ENCODE results near the gene RAC3. TPM values are rescaled to one million over a fixed set of nuclear protein-coding genes. Genes with fewer than 3 reads are reported as not detected.

RAC3 gene
- total RNA-seq, 2 experiments from 2014 or later, result 12.9 to 13.1 TPM

- ATAC-seq, result no peak
- no peak overlapping the region for H3K4me3 Mint-ChIP-seq
- no peak for DNase-seq
- H3K36me3 Mint-ChIP-seq (ENCODE audit: low read depth), result peaks cover 10% of the 10 kb centered on the region
- ChIA-PET POLR2A (interaction anchor here (0.6 kb wide), 1 partner anchor 97 kb away, joined by 4 read pairs; no protein-coding TSS in a partner anchor), CTCF (no interaction called here)
- no peak overlapping the region for H3K27ac Mint-ChIP-seq
- H3K27me3 Mint-ChIP-seq (ENCODE audit: low read depth), result no peaks in the 10 kb centered on the region
- H3K9me3 Mint-ChIP-seq (ENCODE audit: insufficient read depth), result no peaks in the 10 kb centered on the region
- peaks cover 25% of the 10 kb centered on the region for H3K4me1 Mint-ChIP-seq (ENCODE audit: low read depth)
Measured at GRCh38 chr17:82039695-82040299, 8.3 kb downstream of the RAC3 start.

GRCh38 chr17:82041144-82041814, 9.8 kb downstream of the RAC3 start:
- no peak overlapping the region for H3K27ac Mint-ChIP-seq
- H3K36me3 Mint-ChIP-seq (ENCODE audit: low read depth), result no peaks in the 10 kb centered on the region
- DNase-seq (no peak), ATAC-seq (no peak)
- no peak overlapping the region for H3K4me3 Mint-ChIP-seq
- H3K27me3 Mint-ChIP-seq (ENCODE audit: low read depth), result no peaks in the 10 kb centered on the region
- H3K9me3 Mint-ChIP-seq (ENCODE audit: insufficient read depth), result no peaks in the 10 kb centered on the region
- ChIA-PET POLR2A (no interaction called here), CTCF (interaction anchor here (0.8 kb wide), 1 partner anchor 11 kb away, joined by 4 read pairs; no protein-coding TSS in a partner anchor)
- H3K4me1 Mint-ChIP-seq (ENCODE audit: low read depth), result peaks cover 14% of the 10 kb centered on the region

DNA sequence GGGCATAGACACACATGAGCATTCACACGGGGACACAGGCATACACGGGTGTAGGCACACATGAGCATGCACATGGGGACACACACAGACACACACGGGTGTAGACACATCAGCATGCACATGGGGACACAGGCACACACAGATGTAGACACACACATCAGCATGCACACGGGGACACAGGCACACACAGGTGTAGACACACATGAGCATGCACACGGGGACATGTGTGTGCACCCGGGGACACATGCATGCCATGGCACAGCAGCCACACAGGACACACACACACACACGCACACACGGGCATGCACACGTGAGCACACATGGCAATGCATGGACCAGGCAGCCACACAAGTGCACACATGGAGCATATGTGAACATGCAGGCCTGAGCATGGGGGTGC, 11.2 kb downstream of the RAC3 start:
- ATAC-seq, result no peak
- no peak for DNase-seq
- ChIA-PET POLR2A (no interaction called here), CTCF (no interaction called here)
- no peaks in the 10 kb centered on the region for H3K36me3 Mint-ChIP-seq (ENCODE audit: low read depth)
- peaks cover 11% of the 10 kb centered on the region for H3K4me1 Mint-ChIP-seq (ENCODE audit: low read depth)
- no peaks in the 10 kb centered on the region for H3K9me3 Mint-ChIP-seq (ENCODE audit: insufficient read depth)
- no peaks in the 10 kb centered on the region for H3K27me3 Mint-ChIP-seq (ENCODE audit: low read depth)
- no peak overlapping the region for H3K27ac Mint-ChIP-seq
- H3K4me3 Mint-ChIP-seq, result no peak overlapping the region

DNA sequence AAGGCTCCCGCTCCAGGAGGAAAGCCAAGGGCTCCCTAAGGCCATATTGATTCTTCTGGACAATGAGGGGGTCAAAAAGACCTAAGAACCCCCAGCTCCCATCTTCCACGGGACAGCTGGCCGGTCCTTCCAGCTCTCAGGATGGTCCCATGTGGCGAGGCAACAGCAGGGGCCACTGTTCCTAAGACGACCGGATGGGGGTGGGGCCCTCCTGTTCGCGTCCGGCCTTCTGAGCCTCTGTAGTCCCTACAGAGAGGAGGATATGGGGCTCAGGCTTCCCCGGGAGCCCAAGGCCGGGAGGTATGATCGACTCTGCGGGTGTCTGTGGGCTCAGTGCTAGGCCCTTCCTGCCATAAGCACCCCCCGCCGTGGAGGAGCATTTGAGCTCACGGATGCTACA, 12.0 kb downstream of the RAC3 start:
- H3K27ac Mint-ChIP-seq, result no peak overlapping the region
- no peaks in the 10 kb centered on the region for H3K27me3 Mint-ChIP-seq (ENCODE audit: low read depth)
- no peaks in the 10 kb centered on the region for H3K9me3 Mint-ChIP-seq (ENCODE audit: insufficient read depth)
- H3K4me3 Mint-ChIP-seq, result no peak overlapping the region
- DNase-seq (no peak), ATAC-seq (no peak)
- CTCF ChIA-PET, result no interaction called here
- no peaks in the 10 kb centered on the region for H3K36me3 Mint-ChIP-seq (ENCODE audit: low read depth)
- POLR2A ChIA-PET, result no interaction called here
- H3K4me1 Mint-ChIP-seq (ENCODE audit: low read depth), result peaks cover 5% of the 10 kb centered on the region

GRCh38 chr17:82045936-82046484, 14.5 kb downstream of the RAC3 start:
- no peaks in the 10 kb centered on the region for H3K9me3 Mint-ChIP-seq (ENCODE audit: insufficient read depth)
- no peaks in the 10 kb centered on the region for H3K36me3 Mint-ChIP-seq (ENCODE audit: low read depth)
- ChIA-PET POLR2A (interaction anchor here (0.9 kb wide), 1 partner anchor 503 kb away, joined by 4 read pairs; no protein-coding TSS in a partner anchor), CTCF (no interaction called here)
- no peaks in the 10 kb centered on the region for H3K27me3 Mint-ChIP-seq (ENCODE audit: low read depth)
- ATAC-seq (no peak), DNase-seq (no peak)
- no peak overlapping the region for H3K4me3 Mint-ChIP-seq
- H3K4me1 Mint-ChIP-seq (ENCODE audit: low read depth), result peaks cover 9% of the 10 kb centered on the region
- H3K27ac Mint-ChIP-seq, result no peak overlapping the region

GRCh38 chr17:82046903-82047302, 15.4 kb downstream of the RAC3 start:
- CTCF ChIA-PET, result no interaction called here
- Mint-ChIP-seq H3K9me3 (ENCODE audit: insufficient read depth) (no peaks in the 10 kb centered on the region), H3K4me3 (no peak overlapping the region), H3K36me3 (ENCODE audit: low read depth) (no peaks in the 10 kb centered on the region), H3K27me3 (ENCODE audit: low read depth) (no peaks in the 10 kb centered on the region), H3K4me1 (ENCODE audit: low read depth) (peaks cover 9% of the 10 kb centered on the region), H3K27ac (no peak overlapping the region)
- POLR2A ChIA-PET, result interaction anchor here (0.9 kb wide), 1 partner anchor 502 kb away, joined by 4 read pairs; no protein-coding TSS in a partner anchor
- ATAC-seq (no peak), DNase-seq (no peak)

DNA sequence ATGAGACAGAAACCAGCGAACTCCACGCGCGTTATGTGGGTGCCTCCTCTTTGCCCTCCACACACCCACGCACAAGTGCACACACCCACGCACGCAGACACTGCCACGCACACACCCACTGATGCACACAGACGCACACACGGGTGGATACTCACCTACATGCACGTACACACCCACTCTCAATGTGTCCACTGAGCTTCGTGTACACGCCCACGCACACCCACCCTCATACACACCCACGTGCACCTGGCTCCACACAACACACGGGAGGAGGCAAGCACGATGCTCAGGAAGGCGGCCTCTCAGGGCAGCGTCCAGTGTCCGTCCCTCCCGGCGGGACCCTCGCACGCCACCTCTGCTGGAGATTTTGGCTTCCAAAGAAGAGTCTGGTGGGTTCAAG, 15.9 kb downstream of the RAC3 start:
- H3K27me3 Mint-ChIP-seq (ENCODE audit: low read depth), result no peaks in the 10 kb centered on the region
- DNase-seq, result no peak
- H3K27ac Mint-ChIP-seq, result no peak overlapping the region
- CTCF ChIA-PET, result no interaction called here
- H3K9me3 Mint-ChIP-seq (ENCODE audit: insufficient read depth), result no peaks in the 10 kb centered on the region
- ATAC-seq, result no peak
- POLR2A ChIA-PET, result interaction anchor here (0.6 kb wide), 1 partner anchor 253 kb away, joined by 3 read pairs; no protein-coding TSS in a partner anchor
- no peaks in the 10 kb centered on the region for H3K36me3 Mint-ChIP-seq (ENCODE audit: low read depth)
- no peak overlapping the region for H3K4me3 Mint-ChIP-seq
- H3K4me1 Mint-ChIP-seq (ENCODE audit: low read depth), result peaks cover 9% of the 10 kb centered on the region

GRCh38 chr17:82047914-82048570, 16.6 kb downstream of the RAC3 start:
- Mint-ChIP-seq H3K36me3 (ENCODE audit: low read depth) (no peaks in the 10 kb centered on the region), H3K4me3 (no peak overlapping the region), H3K27ac (no peak overlapping the region), H3K9me3 (ENCODE audit: insufficient read depth) (no peaks in the 10 kb centered on the region), H3K27me3 (ENCODE audit: low read depth) (no peaks in the 10 kb centered on the region), H3K4me1 (ENCODE audit: low read depth) (peaks cover 14% of the 10 kb centered on the region)
- POLR2A ChIA-PET, result interaction anchor here (0.6 kb wide), 1 partner anchor 252 kb away, joined by 3 read pairs; no protein-coding TSS in a partner anchor
- no peak for ATAC-seq
- no peak for DNase-seq
- CTCF ChIA-PET, result interaction anchor here (1.4 kb wide), 1 partner anchor 10 kb away, joined by 5 read pairs; the partner anchor contains the start of gene DCXR

- POLR2A ChIA-PET, result no interaction called here
- no peaks in the 10 kb centered on the region for H3K9me3 Mint-ChIP-seq (ENCODE audit: insufficient read depth)
- no peaks in the 10 kb centered on the region for H3K27me3 Mint-ChIP-seq (ENCODE audit: low read depth)
- H3K27ac Mint-ChIP-seq, result peak overlapping the region; percentile 30
- H3K36me3 Mint-ChIP-seq (ENCODE audit: low read depth), result no peaks in the 10 kb centered on the region
- no peak overlapping the region for H3K4me3 Mint-ChIP-seq
- H3K4me1 Mint-ChIP-seq (ENCODE audit: low read depth), result peaks cover 18% of the 10 kb centered on the region
- CTCF ChIA-PET, result interaction anchor here (1.4 kb wide), 1 partner anchor 11 kb away, joined by 5 read pairs; the partner anchor contains the start of gene DCXR
- DNase-seq (no peak), ATAC-seq (no peak)
Measured at GRCh38 chr17:82048571-82048971, 17.1 kb downstream of the RAC3 start.

DNA sequence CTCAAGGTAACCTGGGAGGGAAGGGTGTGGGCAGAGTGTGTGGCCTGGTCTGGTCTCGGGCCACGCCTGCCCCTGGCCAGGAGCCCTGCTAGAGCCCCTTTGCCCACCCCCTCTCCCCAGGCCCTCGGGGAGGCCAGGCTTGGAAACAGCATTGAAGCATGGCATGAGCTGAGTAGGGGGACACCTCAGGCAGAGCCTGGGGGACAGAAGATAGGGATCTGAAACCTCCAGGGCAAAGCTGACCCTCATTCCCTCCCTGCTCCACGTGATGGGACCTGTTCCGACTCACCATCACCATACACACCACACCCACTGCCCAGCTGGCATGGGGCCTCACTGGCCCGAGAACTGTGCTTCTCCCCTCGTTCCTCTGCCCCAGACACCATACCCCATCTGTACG, 17.6 kb downstream of the RAC3 start:
- no peaks in the 10 kb centered on the region for H3K9me3 Mint-ChIP-seq (ENCODE audit: insufficient read depth)
- DNase-seq (no peak), ATAC-seq (no peak)
- POLR2A ChIA-PET, result no interaction called here
- H3K27me3 Mint-ChIP-seq (ENCODE audit: low read depth), result no peaks in the 10 kb centered on the region
- H3K4me3 Mint-ChIP-seq, result no peak overlapping the region
- CTCF ChIA-PET, result interaction anchor here (1.4 kb wide), 1 partner anchor 11 kb away, joined by 5 read pairs; the partner anchor contains the start of gene DCXR
- peaks cover 20% of the 10 kb centered on the region for H3K4me1 Mint-ChIP-seq (ENCODE audit: low read depth)
- peak overlapping the region; percentile 46 for H3K27ac Mint-ChIP-seq
- H3K36me3 Mint-ChIP-seq (ENCODE audit: low read depth), result no peaks in the 10 kb centered on the region

- POLR2A ChIA-PET, result interaction anchor here (2.0 kb wide), 1 partner anchor 12 kb away, joined by 12 read pairs; the partner anchor contains the start of gene DCXR
Measured at GRCh38 chr17:82049521-82049971, 18.1 kb downstream of the RAC3 start.

More at GRCh38 chr17:82049521-82049971, 18.1 kb downstream of the RAC3 start:
- Mint-ChIP-seq H3K4me3 (no peak overlapping the region), H3K36me3 (ENCODE audit: low read depth) (no peaks in the 10 kb centered on the region), H3K4me1 (ENCODE audit: low read depth) (peaks cover 20% of the 10 kb centered on the region), H3K27me3 (ENCODE audit: low read depth) (no peaks in the 10 kb centered on the region), H3K27ac (no peak overlapping the region), H3K9me3 (ENCODE audit: insufficient read depth) (no peaks in the 10 kb centered on the region)
- CTCF ChIA-PET, result interaction anchor here (1.4 to 3.1 kb wide), 3 partner anchors 12 to 19 kb away, joined by 5 to 17 read pairs (median 11); partner anchors contain the start of genes DCXR and RAC3
- DNase-seq (no peak), ATAC-seq (no peak)

Data from activated CD8-positive, alpha-beta T cell treated with anti-CD3 and anti-CD28 coated beads, Interleukin-2, amount 10 ng/mL, durations not matched to agents 7 days and 5 days (primary cell).